ENCODE data around the gene RLN1.
"Not testable (repeated sequence)": the region's sequence is repeated elsewhere in the genome, so short reads cannot be mapped to it uniquely, and the experiment has no call there.

- TF ChIP-seq, protein P1, sequence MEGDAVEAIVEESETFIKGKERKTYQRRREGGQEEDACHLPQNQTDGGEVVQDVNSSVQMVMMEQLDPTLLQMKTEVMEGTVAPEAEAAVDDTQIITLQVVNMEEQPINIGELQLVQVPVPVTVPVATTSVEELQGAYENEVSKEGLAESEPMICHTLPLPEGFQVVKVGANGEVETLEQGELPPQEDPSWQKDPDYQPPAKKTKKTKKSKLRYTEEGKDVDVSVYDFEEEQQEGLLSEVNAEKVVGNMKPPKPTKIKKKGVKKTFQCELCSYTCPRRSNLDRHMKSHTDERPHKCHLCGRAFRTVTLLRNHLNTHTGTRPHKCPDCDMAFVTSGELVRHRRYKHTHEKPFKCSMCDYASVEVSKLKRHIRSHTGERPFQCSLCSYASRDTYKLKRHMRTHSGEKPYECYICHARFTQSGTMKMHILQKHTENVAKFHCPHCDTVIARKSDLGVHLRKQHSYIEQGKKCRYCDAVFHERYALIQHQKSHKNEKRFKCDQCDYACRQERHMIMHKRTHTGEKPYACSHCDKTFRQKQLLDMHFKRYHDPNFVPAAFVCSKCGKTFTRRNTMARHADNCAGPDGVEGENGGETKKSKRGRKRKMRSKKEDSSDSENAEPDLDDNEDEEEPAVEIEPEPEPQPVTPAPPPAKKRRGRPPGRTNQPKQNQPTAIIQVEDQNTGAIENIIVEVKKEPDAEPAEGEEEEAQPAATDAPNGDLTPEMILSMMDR (IDR thresholded peaks at IDR 0.05; ENCODE audit: low read depth, low read length, poor library complexity, severe bottlenecking), result not testable (repeated sequence)
- TF ChIP-seq EZH2phosphoT487 (IDR thresholded peaks at IDR 0.05; ENCODE audit: borderline replicate concordance, low read length), result not testable (repeated sequence)
Measured at GRCh38 chr9:5321601-5322000, 18.1 kb downstream of the RLN1 start.

Measured in DOHH2 (cell line).